Activated CD8-positive, alpha-beta memory T cell treated with anti-CD3 and anti-CD28 coated beads for 36 hours (primary cell): ENCODE data around the gene HLA-DQB1. TPM values are rescaled to one million over a fixed set of nuclear protein-coding genes. Genes with fewer than 3 reads are reported as not detected.
"Not testable (repeated sequence)": the region's sequence is repeated elsewhere in the genome, so short reads cannot be mapped to it uniquely, and the experiment has no call there.

Source experiments
- CTCF ChIA-PET: fragments of 350-600 bp; sonication (Branson Sonifier 250); formaldehyde crosslinking; loops from one replicate; lab custom pipeline; 2021; ENCODE audit warnings: antibody characterized with exemption; lab: Charles Lee
- POLR2A ChIA-PET: fragments of 350-600 bp; sonication (Branson Sonifier 250); formaldehyde crosslinking; loops from one replicate; lab custom pipeline; 2021; ENCODE audit warnings: antibody characterized with exemption; lab: Charles Lee
- total RNA-seq, 2 experiments: library from RNA; stranded (reverse); gene quantifications; one replicate each; pipeline ENCODE4 v1.2.3, GENCODE V29; 2021

Gene HLA-DQB1
- total RNA-seq, 2 experiments from 2014 or later: 9.5 to 11.6 TPM

- ChIA-PET CTCF (no interaction called here), POLR2A (no interaction called here)
Measured at GRCh38 chr6:32664827-32665362, 1.6 kb downstream of the HLA-DQB1 start.

GRCh38 chr6:32664354-32664753 is 2.1 kb downstream of the HLA-DQB1 start:
- POLR2A ChIA-PET: no interaction called here
- CTCF ChIA-PET: no interaction called here

- ChIA-PET CTCF (no interaction called here), POLR2A (no interaction called here)
Measured at GRCh38 chr6:32662836-32663235, 3.6 kb downstream of the HLA-DQB1 start.

- ChIA-PET CTCF (no interaction called here), POLR2A (no interaction called here)
Measured at GRCh38 chr6:32662099-32662498, 4.4 kb downstream of the HLA-DQB1 start.

GRCh38 chr6:32659856-32660595 is 6.4 kb downstream of the HLA-DQB1 start:
- CTCF ChIA-PET: no interaction called here
- POLR2A ChIA-PET: no interaction called here

GRCh38 chr6:32658268-32658897 is 8.1 kb downstream of the HLA-DQB1 start:
- CTCF ChIA-PET: no interaction called here
- POLR2A ChIA-PET: no interaction called here

GRCh38 chr6:32657819-32658218 is 8.6 kb downstream of the HLA-DQB1 start:
- POLR2A ChIA-PET, CTCF ChIA-PET: not testable (repeated sequence)

- POLR2A ChIA-PET, CTCF ChIA-PET: not testable (repeated sequence)
Measured at GRCh38 chr6:32657329-32657728, 9.1 kb downstream of the HLA-DQB1 start.

GRCh38 chr6:32655203-32655710 is 11.2 kb downstream of the HLA-DQB1 start:
- POLR2A ChIA-PET: no interaction called here
- CTCF ChIA-PET: no interaction called here

- POLR2A ChIA-PET: no interaction called here
- CTCF ChIA-PET: interaction anchor here (0.6 kb wide), 1 partner anchor 480 kb away, joined by 3 read pairs; no protein-coding TSS in a partner anchor
Measured at GRCh38 chr6:32645047-32645703, 21.3 kb downstream of the HLA-DQB1 start.

- ChIA-PET CTCF (interaction anchor here (1.1 kb wide), 1 partner anchor 48 kb away, joined by 3 read pairs; no protein-coding TSS in a partner anchor), POLR2A (no interaction called here)
Measured at GRCh38 chr6:32643904-32644303, 22.6 kb downstream of the HLA-DQB1 start.

GRCh38 chr6:32642720-32643106 is 23.7 kb downstream of the HLA-DQB1 start:
- ChIA-PET POLR2A (no interaction called here), CTCF (interaction anchor here (1.1 kb wide), 1 partner anchor 49 kb away, joined by 3 read pairs; no protein-coding TSS in a partner anchor)

GRCh38 chr6:32641785-32642719 is 24.4 kb downstream of the HLA-DQB1 start:
- CTCF ChIA-PET, POLR2A ChIA-PET: not testable (repeated sequence)

- POLR2A ChIA-PET: no interaction called here
- CTCF ChIA-PET: no interaction called here
Measured at GRCh38 chr6:32641122-32641521, 25.3 kb downstream of the HLA-DQB1 start.

GRCh38 chr6:32639440-32640394 is 26.7 kb downstream of the HLA-DQB1 start:
- ChIA-PET CTCF (no interaction called here), POLR2A (no interaction called here)

- ChIA-PET CTCF (no interaction called here), POLR2A (no interaction called here)
Measured at GRCh38 chr6:32638532-32639219, 27.8 kb downstream of the HLA-DQB1 start.

GRCh38 chr6:32637883-32638282 is 28.6 kb downstream of the HLA-DQB1 start:
- CTCF ChIA-PET: no interaction called here
- POLR2A ChIA-PET: no interaction called here
